ENCODE data around the gene SLC26A1. TPM values are rescaled to one million over a fixed set of nuclear protein-coding genes. Genes with fewer than 3 reads are reported as not detected.

Gene SLC26A1
- total and polyA plus RNA-seq, 2 donors (not counting 3 experiments of a cell fraction or from before 2014, with no cell fraction given): 0.10 TPM; not detected in 1

- Histone ChIP-seq H3K27me3 (ENCODE audit: control insufficient read depth in 2 of 2, insufficient read depth in 2 of 2, low read length in 2 of 2) (no peaks in the 10 kb centered on the region), H3K9me1 (replicated peaks; ENCODE audit: control insufficient read depth, extremely low read depth, insufficient read depth, low read length) (no peaks in the 10 kb centered on the region), H3K79me2 (ENCODE audit: control insufficient read depth, insufficient read depth, low read length) (no peaks in the 10 kb centered on the region), H4K20me1 (replicated peaks; ENCODE audit: control insufficient read depth, extremely low read depth, insufficient read depth, low read length) (no peaks in the 10 kb centered on the region), H3K4me1 (ENCODE audit: control insufficient read depth, extremely low read depth, insufficient read depth, low read length) (peaks cover 27% of the 10 kb centered on the region), H3K27ac (ENCODE audit: insufficient read depth, low read depth, low read length) (no peak overlapping the region), H2AFZ (ENCODE audit: low read depth, low read length) (no peak overlapping the region), H3K9me3 (replicated peaks; ENCODE audit: control insufficient read depth, insufficient read depth, low read length) (no peaks in the 10 kb centered on the region), H3K4me2 (ENCODE audit: insufficient read depth, low read length) (no peak overlapping the region), H3K9ac (replicated peaks; ENCODE audit: extremely low read depth, insufficient read depth, low read length) (no peak overlapping the region), H3K4me3 (replicated peaks in 1 of 3; ENCODE audit: insufficient read depth in 1 of 3, low read depth in 1 of 3, low read length in 3 of 3) (no peak overlapping the region), H3K36me3 (ENCODE audit: control insufficient read depth in 2 of 2, extremely low read depth in 1 of 2, insufficient read depth in 2 of 2, low read length in 2 of 2) (no peaks in the 10 kb centered on the region)
- FAIRE-seq (no peak), DNase-seq (ENCODE audit: low read depth, low spot score) (no peak)
- intact Hi-C loops (cut with micrococcal nuclease) (no loop called here), dilution Hi-C loops (cut with MboI; ENCODE audit: extremely low pct_ligation_motif_present, low sequenced_read_pairs) (no loop called here)
- TF ChIP-seq MAX (IDR thresholded peaks at IDR 0.05; ENCODE audit: insufficient read depth, insufficient read length) (no peak), POLR2A (IDR thresholded peaks at IDR 0.05; ENCODE audit: low read depth, low read length) (no peak), EZH2 (IDR thresholded peaks at IDR 0.05; ENCODE audit: borderline replicate concordance, low read depth, low read length, severe bottlenecking) (no peak), FOS (IDR thresholded peaks at IDR 0.05; ENCODE audit: borderline replicate concordance, insufficient read depth, low read length) (no peak), JUN (IDR thresholded peaks at IDR 0.05; ENCODE audit: borderline replicate concordance, insufficient read depth, insufficient read length, low read depth) (no peak), GATA2 (IDR thresholded peaks at IDR 0.05; ENCODE audit: insufficient read depth, insufficient read length, low read depth, low read length) (no peak), POLR2AphosphoS5 (IDR thresholded peaks at IDR 0.05; ENCODE audit: insufficient read depth, low read depth, low read length) (no peak), CTCF (IDR thresholded peaks at IDR 0.05; ENCODE audit: extremely low read depth in 1 of 2, insufficient read depth in 1 of 2, low read depth in 1 of 2, low read length in 2 of 2) (no peak)
- ChIA-PET CTCF (no interaction called here), POLR2A (no interaction called here)
- BruUV-seq (replicated peaks): no TSS peak
Measured at GRCh38 chr4:982291-982690, 10.9 kb downstream of the SLC26A1 start.

Data from endothelial cell of umbilical vein (primary cell).